D721Med (cell line): ENCODE results near the gene CMIP.

Experiments
- DNase-seq: peaks from one replicate; pipeline ENCODE4 v3.0.0; 2011; ENCODE audit warnings: low spot score; ENCODE audit not compliant: insufficient read length
- FAIRE-seq: peaks from 2 replicates; lab custom pipeline; 2011; peaks lifted over from hg19 to GRCh38; lab: Jason Lieb, UNC
- TF ChIP-seq, protein P1 (sequence below): IDR thresholded peaks from 2 replicates; pipeline ENCODE4 v1.5.1; 2012; ENCODE audit warnings: mild to moderate bottlenecking, control low read depth; ENCODE audit not compliant: insufficient read depth; ENCODE audit errors: missing control alignments

Gene CMIP

DNA sequence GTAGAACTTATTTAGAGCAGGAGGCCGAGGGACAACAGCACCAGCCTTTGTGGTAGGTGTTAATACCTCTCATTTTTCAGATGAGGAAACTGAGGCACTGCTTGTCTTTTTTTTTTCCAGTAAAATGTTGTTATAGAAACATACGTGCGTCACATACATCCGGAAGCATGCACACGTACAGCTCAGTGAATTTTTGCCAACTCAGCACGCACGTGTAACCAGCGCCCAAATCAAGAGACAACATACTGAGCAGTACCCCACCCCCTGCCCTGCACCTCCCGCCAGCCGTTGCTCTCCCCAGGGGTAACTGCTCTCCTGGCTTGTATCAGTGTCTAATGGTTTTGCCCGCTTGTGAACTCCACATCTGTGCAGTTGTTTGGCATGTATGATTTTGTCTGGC is 92.0 kb downstream of the CMIP start:
- TF ChIP-seq, protein P1, sequence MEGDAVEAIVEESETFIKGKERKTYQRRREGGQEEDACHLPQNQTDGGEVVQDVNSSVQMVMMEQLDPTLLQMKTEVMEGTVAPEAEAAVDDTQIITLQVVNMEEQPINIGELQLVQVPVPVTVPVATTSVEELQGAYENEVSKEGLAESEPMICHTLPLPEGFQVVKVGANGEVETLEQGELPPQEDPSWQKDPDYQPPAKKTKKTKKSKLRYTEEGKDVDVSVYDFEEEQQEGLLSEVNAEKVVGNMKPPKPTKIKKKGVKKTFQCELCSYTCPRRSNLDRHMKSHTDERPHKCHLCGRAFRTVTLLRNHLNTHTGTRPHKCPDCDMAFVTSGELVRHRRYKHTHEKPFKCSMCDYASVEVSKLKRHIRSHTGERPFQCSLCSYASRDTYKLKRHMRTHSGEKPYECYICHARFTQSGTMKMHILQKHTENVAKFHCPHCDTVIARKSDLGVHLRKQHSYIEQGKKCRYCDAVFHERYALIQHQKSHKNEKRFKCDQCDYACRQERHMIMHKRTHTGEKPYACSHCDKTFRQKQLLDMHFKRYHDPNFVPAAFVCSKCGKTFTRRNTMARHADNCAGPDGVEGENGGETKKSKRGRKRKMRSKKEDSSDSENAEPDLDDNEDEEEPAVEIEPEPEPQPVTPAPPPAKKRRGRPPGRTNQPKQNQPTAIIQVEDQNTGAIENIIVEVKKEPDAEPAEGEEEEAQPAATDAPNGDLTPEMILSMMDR: no peak
- no peak for FAIRE-seq
- no peak for DNase-seq

DNA sequence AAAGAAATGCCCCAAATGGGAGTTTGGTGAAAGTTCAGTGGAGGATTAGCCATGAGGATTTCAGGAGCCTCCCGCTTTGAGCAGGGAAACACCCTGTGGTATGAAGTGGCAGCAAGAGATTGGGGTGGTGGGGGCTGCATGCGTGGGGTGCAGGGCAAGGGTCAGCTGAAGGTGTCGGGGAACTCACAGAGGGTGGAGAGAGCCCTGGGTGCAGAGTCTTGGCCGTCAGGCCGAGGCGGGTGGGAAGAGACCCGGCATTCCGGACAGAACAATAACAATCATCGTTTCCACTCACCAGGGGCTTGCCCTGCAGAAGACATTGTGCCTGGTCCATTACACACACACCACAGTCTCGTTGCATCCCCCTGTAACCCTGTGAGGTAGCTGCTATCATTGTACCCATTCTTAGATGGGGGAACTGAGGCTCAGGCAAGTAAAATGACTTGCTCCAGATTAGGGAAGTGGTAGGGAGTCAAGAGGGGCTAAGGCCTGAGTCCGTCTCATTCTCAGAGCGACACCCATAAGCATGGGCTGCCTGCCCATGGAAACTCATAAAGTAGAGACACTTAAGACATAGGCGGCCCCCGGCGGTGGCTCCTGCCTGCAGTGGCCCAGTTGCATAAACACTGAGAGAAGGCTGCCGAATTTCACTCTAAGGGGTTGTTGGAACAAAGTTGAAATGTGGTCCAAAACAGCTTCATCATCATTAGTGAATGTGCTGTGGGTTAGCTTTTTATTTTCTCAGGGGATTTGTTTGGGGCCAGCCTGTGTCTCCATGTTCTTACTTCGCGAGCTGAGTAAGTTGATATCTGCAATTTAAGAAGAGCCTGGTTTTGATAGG is 93.3 kb downstream of the CMIP start:
- DNase-seq: no peak

GRCh38 chr16:81539009-81539758 is 94.6 kb downstream of the CMIP start:
- TF ChIP-seq, protein P1: no peak
- DNase-seq (no peak), FAIRE-seq (no peak)

More for the DNA sequence above, 93.3 kb downstream of the CMIP start:
- TF ChIP-seq, protein P1: no peak
- FAIRE-seq: no peak

DNA sequence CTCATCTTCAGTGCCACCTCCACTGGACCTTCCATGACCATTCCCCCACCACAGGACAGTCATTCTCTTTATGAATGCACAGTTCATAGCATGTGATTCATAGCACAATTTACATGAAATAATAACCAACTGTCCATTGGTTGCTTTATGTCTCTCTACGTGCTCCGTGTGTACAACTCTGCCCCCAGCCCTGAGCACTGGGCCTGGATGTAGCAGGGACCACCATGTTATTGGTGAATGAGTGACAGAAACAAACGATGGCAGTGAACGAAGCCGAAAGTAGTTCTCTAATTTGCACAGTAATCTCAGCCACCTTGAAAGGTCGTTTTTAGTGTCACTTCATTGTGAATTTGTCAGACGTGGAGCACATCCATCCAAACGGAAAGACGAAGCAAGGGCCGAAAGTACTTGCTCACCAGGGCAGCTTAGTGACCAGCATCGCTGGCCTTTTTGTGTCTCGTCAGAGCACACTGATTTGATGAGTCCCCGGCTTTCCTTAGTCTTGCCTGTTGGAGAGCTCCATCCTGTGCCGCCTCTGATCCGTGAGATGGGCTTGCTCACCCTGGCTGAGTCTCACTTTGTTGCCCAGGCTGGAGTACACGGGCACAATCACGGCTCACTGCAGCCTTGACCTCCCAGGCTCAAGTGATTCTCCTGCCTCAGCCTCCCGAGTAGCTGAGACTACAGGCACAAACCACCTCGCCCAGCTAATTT is 95.3 kb downstream of the CMIP start:
- FAIRE-seq (no peak), DNase-seq (no peak)
- TF ChIP-seq, protein P1: no peak

GRCh38 chr16:81541314-81541713 is 96.7 kb downstream of the CMIP start:
- DNase-seq: no peak
- FAIRE-seq: no peak
- TF ChIP-seq, protein P1: no peak

GRCh38 chr16:81542609-81543570 is 98.3 kb downstream of the CMIP start:
- FAIRE-seq: no peak
- TF ChIP-seq, protein P1: no peak
- no peak for DNase-seq
